ENCODE results near the gene NUP214. TPM values are rescaled to one million over a fixed set of nuclear protein-coding genes. Genes with fewer than 3 reads are reported as not detected.

The NUP214 gene
- total and polyA plus RNA-seq, 2 of the 8 experiments (the other 6 are each of a cell fraction or from before 2014, with no cell fraction given) = 28.6 to 50.2 TPM

GRCh38 chr9:131114084-131114535, 11.3 kb upstream of the NUP214 start (continued):
- TF ChIP-seq CHD7 (IDR thresholded peaks at IDR 0.05; ENCODE audit: insufficient replicate concordance, low read length) = no peak
- no peak for TF ChIP-seq ASH2L (IDR thresholded peaks at IDR 0.05; ENCODE audit: low read length)
- no peak for TF ChIP-seq HDAC6 (IDR thresholded peaks at IDR 0.05; ENCODE audit: low read depth, low read length)
- no peak for TF ChIP-seq ATF2 (IDR thresholded peaks at IDR 0.05; ENCODE audit: low read length)
- TF ChIP-seq CBX8 (IDR thresholded peaks at IDR 0.05; ENCODE audit: borderline replicate concordance, low read depth, low read length) = no peak
- TF ChIP-seq JUN (IDR thresholded peaks at IDR 0.05; ENCODE audit: low read depth, low read length) = no peak

Data from H1 (cell line).